HEK293 (cell line): Measurements from ENCODE around the gene CSNK1G2.

Experiments used
- CTCF ChIA-PET: fragments of 350-600 bp; formaldehyde crosslinking; extraction: SDS; loops from one replicate; lab custom pipeline; 2021; ENCODE audit warnings: antibody characterized with exemption; lab: Yijun Ruan, JAX
- POLR2A ChIA-PET: fragments of 300-600 bp; formaldehyde crosslinking; extraction: SDS; loops from one replicate; lab custom pipeline; 2020; ENCODE audit warnings: antibody characterized with exemption, inconsistent platforms; lab: Yijun Ruan, JAX
- H3K27ac ChIP-seq: fragments of 200-500 bp; sonication (Bioruptor generic); 2 replicates; pipeline ENCODE4 v1.5.1; 2014; ENCODE audit warnings: low read depth, low read length, control low read depth, inconsistent platforms; ENCODE audit errors: extremely low read depth
- H3K36me3 ChIP-seq, 2 experiments: fragments of 200-500 bp in 1 of 2; sonication (Bioruptor generic) in 1 of 2; 1 replicate in 1 of 2; 2 replicates in 1 of 2; pipeline ENCODE4 v1.5.1; 2014 to 2017; ENCODE audit warnings: inconsistent platforms in 2 of 2, low read length in 2 of 2; ENCODE audit not compliant: control insufficient read depth in 2 of 2, insufficient read depth in 1 of 2
- H3K4me1 ChIP-seq: fragments of 200-500 bp; sonication (Bioruptor generic); 2 replicates; pipeline ENCODE4 v1.5.1; 2014; ENCODE audit warnings: mild to moderate bottlenecking, low read length, inconsistent platforms; ENCODE audit not compliant: control insufficient read depth, insufficient read depth
- H3K4me3 ChIP-seq: 2 replicates; pipeline ENCODE4 v1.5.1; 2011; ENCODE audit warnings: low read depth, mild to moderate bottlenecking, control low read depth, low read length, moderate library complexity
- H3K9me3 ChIP-seq: fragments of 200-500 bp; sonication (Bioruptor generic); 2 replicates; pipeline ENCODE4 v1.5.1; 2014; ENCODE audit warnings: low read depth, low read length, inconsistent platforms; ENCODE audit not compliant: control insufficient read depth, insufficient read depth
- SP7 ChIP-seq: fragments of 450-650 bp; formaldehyde crosslinking; IDR thresholded peaks from 2 replicates; pipeline ENCODE4 v1.5.1; 2016; ENCODE audit warnings: missing biosample characterization, missing genetic modification characterization
- ZBTB21 ChIP-seq: fragments of 450-650 bp; formaldehyde crosslinking; IDR thresholded peaks from 2 replicates; pipeline ENCODE4 v1.5.1; 2017; ENCODE audit warnings: missing biosample characterization, missing genetic modification characterization
- ZBTB48 ChIP-seq: fragments of 450-650 bp; formaldehyde crosslinking; IDR thresholded peaks from 2 replicates; pipeline ENCODE4 v1.5.1; 2016; ENCODE audit warnings: missing biosample characterization, missing genetic modification characterization
- ZFHX2 ChIP-seq: fragments of 450-650 bp; formaldehyde crosslinking; conservative IDR thresholded peaks from 2 replicates; pipeline ENCODE4 v1.5.1; 2016; ENCODE audit warnings: missing biosample characterization, missing genetic modification characterization
- ZIC2 ChIP-seq: fragments of 450-650 bp; formaldehyde crosslinking; IDR thresholded peaks from 2 replicates; pipeline ENCODE4 v1.5.1; 2016; ENCODE audit warnings: missing biosample characterization, missing genetic modification characterization
- ZNF274 ChIP-seq, 2 experiments: fragments of 200-500 bp in 1 of 2; fragments of 450-650 bp in 1 of 2; sonication (Bioruptor generic) in 1 of 2; formaldehyde crosslinking in 1 of 2; IDR thresholded peaks; 2 replicates each; pipeline versions ENCODE4 v1.5.1 to v1.6.1; 2014 to 2016; ENCODE audit warnings: borderline replicate concordance in 1 of 2, inconsistent platforms in 1 of 2, low read length in 1 of 2, missing biosample characterization in 1 of 2, missing genetic modification characterization in 1 of 2
- ZNF292 ChIP-seq: fragments of 450-650 bp; formaldehyde crosslinking; IDR thresholded peaks from 2 replicates; pipeline ENCODE4 v1.5.1; 2016; ENCODE audit warnings: low read depth, missing biosample characterization, missing genetic modification characterization, borderline replicate concordance
- ZNF311 ChIP-seq: fragments of 450-650 bp; formaldehyde crosslinking; IDR thresholded peaks from 2 replicates; pipeline ENCODE4 v1.5.1; 2017; ENCODE audit warnings: missing biosample characterization, missing genetic modification characterization, borderline replicate concordance
- ZNF37A ChIP-seq: fragments of 450-650 bp; IDR thresholded peaks from 2 replicates; pipeline ENCODE4 v1.5.1; 2018; ENCODE audit warnings: missing biosample characterization, missing genetic modification characterization
- ZNF514 ChIP-seq: fragments of 450-650 bp; formaldehyde crosslinking; IDR thresholded peaks from 2 replicates; pipeline ENCODE4 v1.5.1; 2016; ENCODE audit warnings: missing biosample characterization, missing genetic modification characterization
- ZNF561 ChIP-seq: fragments of 450-650 bp; IDR thresholded peaks from 2 replicates; pipeline ENCODE4 v1.5.1; 2018; ENCODE audit warnings: missing biosample characterization, missing genetic modification characterization, borderline replicate concordance
- ZNF621 ChIP-seq: fragments of 450-650 bp; formaldehyde crosslinking; IDR thresholded peaks from 2 replicates; pipeline ENCODE4 v1.5.1; 2017; ENCODE audit warnings: missing biosample characterization, missing genetic modification characterization
- ZNF626 ChIP-seq: fragments of 450-650 bp; sonication (Bioruptor Pico); formaldehyde crosslinking; IDR thresholded peaks from 2 replicates; pipeline ENCODE4 v1.5.1; 2018; ENCODE audit warnings: missing biosample characterization, missing genetic modification characterization, inconsistent platforms
- ZNF660 ChIP-seq: fragments of 450-650 bp; IDR thresholded peaks from 2 replicates; pipeline ENCODE4 v1.5.1; 2018; ENCODE audit warnings: missing biosample characterization, mild to moderate bottlenecking, missing genetic modification characterization
- TF ChIP-seq, protein P1 (sequence below): fragments of 450-650 bp; IDR thresholded peaks from 2 replicates; pipeline ENCODE4 v1.5.1; 2018; ENCODE audit warnings: missing biosample characterization, mild to moderate bottlenecking, missing genetic modification characterization
- TF ChIP-seq, protein P2 (sequence below): fragments of 450-650 bp; formaldehyde crosslinking; IDR thresholded peaks from 2 replicates; pipeline ENCODE4 v1.5.1; 2017; ENCODE audit warnings: missing biosample characterization, missing genetic modification characterization
- TF ChIP-seq, protein P3 (sequence below): fragments of 450-650 bp; formaldehyde crosslinking; IDR thresholded peaks from 2 replicates; pipeline ENCODE4 v1.5.1; 2016; ENCODE audit warnings: missing biosample characterization, missing genetic modification characterization, borderline replicate concordance
- TF ChIP-seq, protein P4 (sequence below): fragments of 450-650 bp; formaldehyde crosslinking; IDR thresholded peaks from 2 replicates; pipeline ENCODE4 v1.5.0; 2017; ENCODE audit warnings: missing biosample characterization, missing genetic modification characterization, borderline replicate concordance
- TF ChIP-seq, protein P5 (sequence below): fragments of 450-650 bp; formaldehyde crosslinking; IDR thresholded peaks from 2 replicates; pipeline ENCODE4 v1.5.1; 2016; ENCODE audit warnings: missing biosample characterization, missing genetic modification characterization

The CSNK1G2 gene

DNA sequence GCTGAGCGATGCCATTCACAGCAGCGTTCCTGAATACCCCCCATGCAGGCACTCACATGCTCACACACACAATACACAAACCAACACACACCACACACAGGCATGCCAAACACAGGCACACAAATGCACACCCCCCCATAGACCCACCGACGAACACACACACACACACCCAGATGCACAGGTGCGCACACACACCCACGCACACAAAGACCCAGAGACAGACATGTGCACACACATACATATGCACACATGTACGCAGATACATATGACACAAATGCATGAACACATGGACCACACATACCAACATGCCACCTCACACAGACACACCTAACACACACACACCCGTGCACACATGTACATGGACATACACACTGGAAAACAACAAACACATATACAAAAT is 7.0 kb upstream of the CSNK1G2 start:
- POLR2A ChIA-PET: no interaction called here
- Histone ChIP-seq H3K36me3 (no peaks in the 10 kb centered on the region), H3K9me3 (no peaks in the 10 kb centered on the region), H3K4me1 (no peaks in the 10 kb centered on the region), H3K27ac (no peak overlapping the region), H3K4me3 (no peak overlapping the region)
- CTCF ChIA-PET: no interaction called here
- TF ChIP-seq ZNF561 (tag by site-specific recombination) (no peak), ZNF274 (IDR thresholded peaks at IDR 0.05; ENCODE audit: low read length) (no peak), ZNF274 (tag by site-specific recombination; IDR thresholded peaks at IDR 0.05; ENCODE audit: borderline replicate concordance) (no peak), ZFHX2 (peak; percentile 35), ZBTB21 (tag by site-specific recombination) (no peak), ZNF621 (tag by site-specific recombination) (peak; percentile 8; the same call in 1 of the 2 replicates), ZNF626 (tag by site-specific recombination) (no peak), ZNF311 (peak; percentile 69; the same call in 1 of the 2 replicates), ZNF660 (tag by site-specific recombination) (no peak), ZNF514 (tag by site-specific recombination) (no peak), ZNF37A (tag by site-specific recombination) (no peak)
- TF ChIP-seq, protein P1, sequence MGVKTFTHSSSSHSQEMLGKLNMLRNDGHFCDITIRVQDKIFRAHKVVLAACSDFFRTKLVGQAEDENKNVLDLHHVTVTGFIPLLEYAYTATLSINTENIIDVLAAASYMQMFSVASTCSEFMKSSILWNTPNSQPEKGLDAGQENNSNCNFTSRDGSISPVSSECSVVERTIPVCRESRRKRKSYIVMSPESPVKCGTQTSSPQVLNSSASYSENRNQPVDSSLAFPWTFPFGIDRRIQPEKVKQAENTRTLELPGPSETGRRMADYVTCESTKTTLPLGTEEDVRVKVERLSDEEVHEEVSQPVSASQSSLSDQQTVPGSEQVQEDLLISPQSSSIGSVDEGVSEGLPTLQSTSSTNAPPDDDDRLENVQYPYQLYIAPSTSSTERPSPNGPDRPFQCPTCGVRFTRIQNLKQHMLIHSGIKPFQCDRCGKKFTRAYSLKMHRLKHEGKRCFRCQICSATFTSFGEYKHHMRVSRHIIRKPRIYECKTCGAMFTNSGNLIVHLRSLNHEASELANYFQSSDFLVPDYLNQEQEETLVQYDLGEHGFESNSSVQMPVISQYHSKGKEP (tag by site-specific recombination): no peak
- TF ChIP-seq, protein P2, sequence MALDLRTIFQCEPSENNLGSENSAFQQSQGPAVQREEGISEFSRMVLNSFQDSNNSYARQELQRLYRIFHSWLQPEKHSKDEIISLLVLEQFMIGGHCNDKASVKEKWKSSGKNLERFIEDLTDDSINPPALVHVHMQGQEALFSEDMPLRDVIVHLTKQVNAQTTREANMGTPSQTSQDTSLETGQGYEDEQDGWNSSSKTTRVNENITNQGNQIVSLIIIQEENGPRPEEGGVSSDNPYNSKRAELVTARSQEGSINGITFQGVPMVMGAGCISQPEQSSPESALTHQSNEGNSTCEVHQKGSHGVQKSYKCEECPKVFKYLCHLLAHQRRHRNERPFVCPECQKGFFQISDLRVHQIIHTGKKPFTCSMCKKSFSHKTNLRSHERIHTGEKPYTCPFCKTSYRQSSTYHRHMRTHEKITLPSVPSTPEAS (tag by site-specific recombination): peak; percentile 54; the same call in 1 of the 2 replicates

DNA sequence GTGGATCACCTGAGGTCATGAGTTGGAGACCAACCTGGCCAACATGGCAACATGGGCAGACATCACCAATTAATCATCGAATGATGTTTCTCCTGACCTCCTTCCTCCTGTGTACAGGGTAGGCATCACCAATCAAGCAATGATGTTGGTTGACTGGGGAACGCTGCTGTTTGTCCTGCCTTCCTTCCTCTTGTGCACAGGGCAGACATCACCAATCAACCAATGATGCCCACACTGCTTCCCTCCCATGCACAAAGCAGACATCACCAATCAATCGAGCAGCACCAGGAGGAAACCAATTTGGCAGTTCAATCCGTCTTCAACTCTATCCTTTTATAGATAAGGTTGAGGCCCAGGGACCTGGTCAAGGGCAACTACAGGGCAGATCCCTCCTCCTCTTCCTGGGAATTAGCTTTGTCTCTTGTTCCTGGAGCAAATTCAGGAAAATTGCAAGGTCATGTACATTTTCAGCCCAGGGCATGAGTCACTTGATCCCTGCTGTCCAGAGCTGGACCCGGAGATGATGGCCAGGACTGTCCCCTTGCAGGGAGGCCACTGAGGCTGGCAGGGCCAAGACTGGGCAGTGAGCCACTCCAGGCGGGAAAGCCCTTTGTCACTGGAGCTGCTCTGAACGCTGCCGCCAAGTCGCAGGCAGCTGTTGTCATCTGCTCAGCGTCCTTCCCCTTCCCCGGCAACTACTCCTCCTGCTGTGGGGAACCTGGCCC is 5.3 kb upstream of the CSNK1G2 start:
- H3K4me3 ChIP-seq: no peak overlapping the region
- CTCF ChIA-PET: interaction anchor here (0.6 kb wide), 1 partner anchor 135 kb away, joined by 3 read pairs; no protein-coding TSS in a partner anchor
- no peaks in the 10 kb centered on the region for H3K36me3 ChIP-seq
- H3K4me1 ChIP-seq: peaks cover 3% of the 10 kb centered on the region; the same call in 1 of the 2 replicates
- no peaks in the 10 kb centered on the region for H3K9me3 ChIP-seq
- POLR2A ChIA-PET: no interaction called here
- H3K27ac ChIP-seq: no peak overlapping the region
- no peak for TF ChIP-seq ZBTB48
- TF ChIP-seq, protein P3, sequence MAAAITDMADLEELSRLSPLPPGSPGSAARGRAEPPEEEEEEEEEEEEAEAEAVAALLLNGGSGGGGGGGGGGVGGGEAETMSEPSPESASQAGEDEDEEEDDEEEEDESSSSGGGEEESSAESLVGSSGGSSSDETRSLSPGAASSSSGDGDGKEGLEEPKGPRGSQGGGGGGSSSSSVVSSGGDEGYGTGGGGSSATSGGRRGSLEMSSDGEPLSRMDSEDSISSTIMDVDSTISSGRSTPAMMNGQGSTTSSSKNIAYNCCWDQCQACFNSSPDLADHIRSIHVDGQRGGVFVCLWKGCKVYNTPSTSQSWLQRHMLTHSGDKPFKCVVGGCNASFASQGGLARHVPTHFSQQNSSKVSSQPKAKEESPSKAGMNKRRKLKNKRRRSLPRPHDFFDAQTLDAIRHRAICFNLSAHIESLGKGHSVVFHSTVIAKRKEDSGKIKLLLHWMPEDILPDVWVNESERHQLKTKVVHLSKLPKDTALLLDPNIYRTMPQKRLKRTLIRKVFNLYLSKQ: no peak
- TF ChIP-seq ZNF292 (tag by site-specific recombination): no peak
- TF ChIP-seq SP7 (tag by site-specific recombination): 0 out of 2 replicates have a peak, but pooled peaks have one; percentile 32
- TF ChIP-seq, protein P4, sequence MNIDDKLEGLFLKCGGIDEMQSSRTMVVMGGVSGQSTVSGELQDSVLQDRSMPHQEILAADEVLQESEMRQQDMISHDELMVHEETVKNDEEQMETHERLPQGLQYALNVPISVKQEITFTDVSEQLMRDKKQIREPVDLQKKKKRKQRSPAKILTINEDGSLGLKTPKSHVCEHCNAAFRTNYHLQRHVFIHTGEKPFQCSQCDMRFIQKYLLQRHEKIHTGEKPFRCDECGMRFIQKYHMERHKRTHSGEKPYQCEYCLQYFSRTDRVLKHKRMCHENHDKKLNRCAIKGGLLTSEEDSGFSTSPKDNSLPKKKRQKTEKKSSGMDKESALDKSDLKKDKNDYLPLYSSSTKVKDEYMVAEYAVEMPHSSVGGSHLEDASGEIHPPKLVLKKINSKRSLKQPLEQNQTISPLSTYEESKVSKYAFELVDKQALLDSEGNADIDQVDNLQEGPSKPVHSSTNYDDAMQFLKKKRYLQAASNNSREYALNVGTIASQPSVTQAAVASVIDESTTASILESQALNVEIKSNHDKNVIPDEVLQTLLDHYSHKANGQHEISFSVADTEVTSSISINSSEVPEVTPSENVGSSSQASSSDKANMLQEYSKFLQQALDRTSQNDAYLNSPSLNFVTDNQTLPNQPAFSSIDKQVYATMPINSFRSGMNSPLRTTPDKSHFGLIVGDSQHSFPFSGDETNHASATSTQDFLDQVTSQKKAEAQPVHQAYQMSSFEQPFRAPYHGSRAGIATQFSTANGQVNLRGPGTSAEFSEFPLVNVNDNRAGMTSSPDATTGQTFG (tag by site-specific recombination): no peak
- no peak for TF ChIP-seq ZIC2 (tag by site-specific recombination)
- no peak for TF ChIP-seq ZFHX2
- TF ChIP-seq, protein P5, sequence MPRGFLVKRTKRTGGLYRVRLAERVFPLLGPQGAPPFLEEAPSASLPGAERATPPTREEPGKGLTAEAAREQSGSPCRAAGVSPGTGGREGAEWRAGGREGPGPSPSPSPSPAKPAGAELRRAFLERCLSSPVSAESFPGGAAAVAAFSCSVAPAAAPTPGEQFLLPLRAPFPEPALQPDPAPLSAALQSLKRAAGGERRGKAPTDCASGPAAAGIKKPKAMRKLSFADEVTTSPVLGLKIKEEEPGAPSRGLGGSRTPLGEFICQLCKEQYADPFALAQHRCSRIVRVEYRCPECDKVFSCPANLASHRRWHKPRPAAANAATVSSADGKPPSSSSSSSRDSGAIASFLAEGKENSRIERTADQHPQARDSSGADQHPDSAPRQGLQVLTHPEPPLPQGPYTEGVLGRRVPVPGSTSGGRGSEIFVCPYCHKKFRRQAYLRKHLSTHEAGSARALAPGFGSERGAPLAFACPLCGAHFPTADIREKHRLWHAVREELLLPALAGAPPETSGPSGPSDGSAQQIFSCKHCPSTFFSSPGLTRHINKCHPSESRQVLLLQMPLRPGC (tag by site-specific recombination): no peak
